Endometrium (tissue), 2 donors: ENCODE results near the gene TSPY9.
"Not testable (repeated sequence)": the region's sequence is repeated elsewhere in the genome, so short reads cannot be mapped to it uniquely, and the experiment has no call there.

Source experiments
- FAIRE-seq: peaks from 2 replicates; lab custom pipeline; 2012; peaks lifted over from hg19 to GRCh38; lab: Jason Lieb, UNC
- donor health status: control.
- donor health status: control.

TSPY9 gene, protein sequence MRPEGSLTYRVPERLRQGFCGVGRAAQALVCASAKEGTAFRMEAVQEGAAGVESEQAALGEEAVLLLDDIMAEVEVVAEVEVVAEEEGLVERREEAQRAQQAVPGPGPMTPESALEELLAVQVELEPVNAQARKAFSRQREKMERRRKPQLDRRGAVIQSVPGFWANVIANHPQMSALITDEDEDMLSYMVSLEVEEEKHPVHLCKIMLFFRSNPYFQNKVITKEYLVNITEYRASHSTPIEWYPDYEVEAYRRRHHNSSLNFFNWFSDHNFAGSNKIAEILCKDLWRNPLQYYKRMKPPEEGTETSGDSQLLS

DNA sequence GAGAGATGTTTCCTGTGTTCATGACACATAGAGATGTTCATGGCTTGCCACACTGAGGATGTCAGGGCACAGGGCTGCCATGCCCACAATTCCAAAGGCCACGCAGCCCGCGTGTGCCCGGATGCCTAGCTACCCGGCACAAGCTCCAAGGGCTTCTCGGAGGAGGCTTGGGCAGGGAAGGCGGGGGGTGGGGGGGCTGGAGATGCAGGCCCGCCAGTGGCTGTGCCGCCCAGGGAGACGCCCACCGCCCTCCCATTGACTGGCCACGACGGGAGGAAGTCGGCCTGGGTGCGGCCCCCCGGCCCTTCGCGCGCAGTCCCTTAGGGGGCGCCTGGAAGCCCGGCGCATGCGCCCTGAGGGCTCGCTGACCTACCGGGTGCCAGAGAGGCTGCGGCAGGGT, at the start of gene TSPY9:
Gene TSPY9 (plus strand): TSS at position 301 of the 400 bp plus-strand sequence. CDS start 46 bp downstream, at position 347.
- not testable (repeated sequence) for FAIRE-seq

DNA sequence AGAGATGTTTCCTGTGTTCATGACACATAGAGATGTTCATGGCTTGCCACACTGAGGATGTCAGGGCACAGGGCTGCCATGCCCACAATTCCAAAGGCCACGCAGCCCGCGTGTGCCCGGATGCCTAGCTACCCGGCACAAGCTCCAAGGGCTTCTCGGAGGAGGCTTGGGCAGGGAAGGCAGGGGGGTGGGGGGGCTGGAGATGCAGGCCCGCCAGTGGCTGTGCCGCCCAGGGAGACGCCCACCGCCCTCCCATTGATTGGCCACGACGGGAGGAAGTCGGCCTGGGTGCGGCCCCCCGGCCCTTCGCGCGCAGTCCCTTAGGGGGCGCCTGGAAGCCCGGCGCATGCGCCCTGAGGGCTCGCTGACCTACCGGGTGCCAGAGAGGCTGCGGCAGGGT, 20.4 kb upstream of the TSPY9 start, which contains the start of gene TSPY1:
Gene TSPY1 (plus strand): TSS at position 301 of the 400 bp plus-strand sequence. CDS start 46 bp downstream, at position 347.
- FAIRE-seq, result not testable (repeated sequence)

DNA sequence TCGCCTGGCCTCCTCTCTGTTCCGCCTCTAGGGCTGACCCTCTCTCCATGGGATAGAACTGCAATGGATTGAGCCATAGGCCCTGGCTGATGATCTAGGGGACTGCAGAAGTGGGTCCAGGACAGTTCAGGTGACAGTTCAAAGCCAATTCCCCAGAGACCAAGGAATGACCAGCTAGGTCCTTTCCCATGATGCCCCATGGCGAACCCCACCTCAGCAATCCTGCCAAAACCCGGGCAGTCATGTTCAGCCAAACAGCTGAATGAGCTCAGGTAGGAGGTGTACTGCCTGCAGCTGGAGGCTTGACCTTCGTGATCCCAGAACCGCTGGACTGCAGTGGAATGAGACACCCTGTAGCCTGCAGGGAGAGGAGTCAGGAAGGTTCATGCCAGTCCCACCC, 17.3 kb downstream of the TSPY9 start:
- FAIRE-seq, result not testable (repeated sequence)

DNA sequence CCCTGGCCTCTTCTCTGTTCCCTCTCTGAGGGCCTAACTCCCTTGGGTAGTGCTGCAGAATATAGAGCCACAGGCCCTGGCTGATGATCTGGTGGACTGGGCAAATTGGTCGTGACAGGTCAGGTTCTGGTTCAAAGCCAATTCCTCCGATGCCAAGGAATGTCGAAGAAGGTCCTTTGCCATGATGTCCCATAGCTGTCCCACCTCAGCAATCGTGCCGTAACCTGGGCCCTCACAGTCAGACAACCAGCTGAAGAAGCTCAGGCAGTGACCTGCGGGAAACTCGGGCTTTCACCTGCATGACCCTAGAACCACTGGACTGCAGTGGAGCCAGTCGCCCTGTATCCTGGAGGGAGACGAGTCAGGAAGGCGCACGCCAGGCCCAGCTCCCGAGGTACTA, 29.2 kb downstream of the TSPY9 start:
- not testable (repeated sequence) for FAIRE-seq

DNA sequence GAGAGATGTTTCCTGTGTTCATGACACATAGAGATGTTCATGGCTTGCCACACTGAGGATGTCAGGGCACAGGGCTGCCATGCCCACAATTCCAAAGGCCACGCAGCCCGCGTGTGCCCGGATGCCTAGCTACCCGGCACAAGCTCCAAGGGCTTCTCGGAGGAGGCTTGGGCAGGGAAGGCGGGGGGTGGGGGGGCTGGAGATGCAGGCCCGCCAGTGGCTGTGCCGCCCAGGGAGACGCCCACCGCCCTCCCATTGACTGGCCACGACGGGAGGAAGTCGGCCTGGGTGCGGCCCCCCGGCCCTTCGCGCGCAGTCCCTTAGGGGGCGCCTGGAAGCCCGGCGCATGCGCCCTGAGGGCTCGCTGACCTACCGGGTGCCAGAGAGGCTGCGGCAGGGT, 40.5 kb downstream of the TSPY9 start, which contains the start of gene TSPY10:
Gene TSPY10 (plus strand): TSS at position 301 of the 400 bp plus-strand sequence. CDS start 46 bp downstream, at position 347.
- FAIRE-seq, result not testable (repeated sequence)
